DOHH2 (cell line): ENCODE data around the gene KIAA1328.

Experiments
- H3F3A ChIP-seq: fragments of 200-600 bp; sonication (generic), shearing (Covaris generic); 2 replicates; pipeline ENCODE4 v1.6.0; 2016; ENCODE audit warnings: antibody characterized with exemption, mild to moderate bottlenecking; ENCODE audit not compliant: control insufficient read depth, insufficient read depth
- H3K27ac ChIP-seq: fragments of 200-600 bp; sonication (generic); 2 replicates; pipeline ENCODE4 v1.5.1; 2014; ENCODE audit warnings: low read depth, mild to moderate bottlenecking, low read length, moderate library complexity
- H3K27me3 ChIP-seq: fragments of 200-600 bp; sonication (generic); 2 replicates; pipeline ENCODE4 v1.6.1; 2014; ENCODE audit warnings: mild to moderate bottlenecking, low read length, mixed read lengths; ENCODE audit not compliant: control insufficient read depth
- H3K36me3 ChIP-seq: fragments of 200-600 bp; sonication (generic); 2 replicates; pipeline ENCODE4 v1.6.1; 2014; ENCODE audit warnings: mild to moderate bottlenecking, low read length, moderate library complexity, mixed read lengths; ENCODE audit not compliant: control insufficient read depth
- H3K4me1 ChIP-seq: fragments of 200-600 bp; sonication (generic); 2 replicates; pipeline ENCODE4 v1.6.1; 2014; ENCODE audit warnings: mild to moderate bottlenecking, low read length, mixed read lengths; ENCODE audit not compliant: control insufficient read depth
- H3K4me2 ChIP-seq: fragments of 200-600 bp; sonication (generic); 2 replicates; pipeline ENCODE4 v1.6.0; 2014; ENCODE audit warnings: mild to moderate bottlenecking, low read length, moderate library complexity
- H3K4me3 ChIP-seq: fragments of 200-600 bp; sonication (generic); 2 replicates; pipeline ENCODE4 v1.5.1; 2014; ENCODE audit warnings: mild to moderate bottlenecking, low read length, mixed read lengths
- H3K79me2 ChIP-seq: fragments of 200-600 bp; sonication (generic); 2 replicates; pipeline ENCODE4 v1.6.1; 2014; ENCODE audit warnings: mild to moderate bottlenecking, low read length, mixed read lengths; ENCODE audit not compliant: control insufficient read depth
- H3K9me2 ChIP-seq: fragments of 200-600 bp; sonication (generic); replicated peaks from 2 replicates; pipeline ENCODE4 v1.6.1; 2014; ENCODE audit warnings: mild to moderate bottlenecking, low read length, mixed read lengths; ENCODE audit not compliant: control insufficient read depth
- H3K9me3 ChIP-seq: fragments of 200-600 bp; sonication (generic); 2 replicates; pipeline ENCODE4 v1.6.1; 2014; ENCODE audit warnings: antibody characterized with exemption, low read length, mixed read lengths; ENCODE audit not compliant: control insufficient read depth, insufficient read depth
- H4K20me1 ChIP-seq: fragments of 200-600 bp; sonication (generic); 2 replicates; pipeline ENCODE4 v1.6.0; 2014; ENCODE audit warnings: low read depth, mild to moderate bottlenecking, antibody characterized with exemption, low read length, moderate library complexity; ENCODE audit not compliant: control insufficient read depth, insufficient read depth
- CTCF ChIP-seq: fragments of 200-600 bp; sonication (generic); IDR thresholded peaks from one replicate; pipeline ENCODE4 v1.5.1; 2014; ENCODE audit warnings: antibody characterized with exemption, mild to moderate bottlenecking, low read depth, low read length; ENCODE audit not compliant: poor library complexity, severe bottlenecking
- EZH2phosphoT487 ChIP-seq: fragments of 200-600 bp; sonication (generic); IDR thresholded peaks from 2 replicates; pipeline ENCODE4 v1.6.1; 2017; ENCODE audit warnings: borderline replicate concordance, mild to moderate bottlenecking, antibody characterized with exemption, low read length, moderate library complexity, mixed read lengths

Gene KIAA1328

GRCh38 chr18:37276111-37276890 is 447.4 kb downstream of the KIAA1328 start:
- Histone ChIP-seq H3K27me3 (no peaks in the 10 kb centered on the region), H3K4me2 (no peak overlapping the region), H3K9me2 (no peaks in the 10 kb centered on the region), H3K4me1 (no peaks in the 10 kb centered on the region), H3K9me3 (no peaks in the 10 kb centered on the region), H3K79me2 (no peaks in the 10 kb centered on the region), H3F3A (no peaks in the 10 kb centered on the region), H3K36me3 (no peaks in the 10 kb centered on the region), H3K27ac (no peak overlapping the region), H4K20me1 (no peaks in the 10 kb centered on the region), H3K4me3 (no peak overlapping the region)
- TF ChIP-seq CTCF (no peak), EZH2phosphoT487 (no peak)

- H3K9me2 ChIP-seq: no peaks in the 10 kb centered on the region
- no peak for TF ChIP-seq EZH2phosphoT487
- TF ChIP-seq CTCF: no peak
- H3K9me3 ChIP-seq: no peaks in the 10 kb centered on the region
- no peaks in the 10 kb centered on the region for H4K20me1 ChIP-seq
- H3K36me3 ChIP-seq: no peaks in the 10 kb centered on the region
- no peak overlapping the region for H3K27ac ChIP-seq
- H3K4me2 ChIP-seq: no peak overlapping the region
- H3K79me2 ChIP-seq: no peaks in the 10 kb centered on the region
- H3F3A ChIP-seq: no peaks in the 10 kb centered on the region
- no peaks in the 10 kb centered on the region for H3K4me1 ChIP-seq
- H3K4me3 ChIP-seq: no peak overlapping the region
- no peaks in the 10 kb centered on the region for H3K27me3 ChIP-seq
These were observed 448.9 kb downstream of the KIAA1328 start for GRCh38 chr18:37277804-37278203.
